K562 (cell line): ENCODE measurements around the gene KCNAB1. TPM values are rescaled to one million over a fixed set of nuclear protein-coding genes. Genes with fewer than 3 reads are reported as not detected.
A peak's percentile ranks its signal among the peaks of the same experiment; 100 is the strongest.

Experiments
- ATAC-seq: fragments of 200-7000 bp; cut with Tn5 transposase; 3 replicates; pipeline ENCODE4 v1.9.1; 2020; ENCODE audit warnings: moderate library complexity
- BruUV-seq: library from RNA; stranded (reverse); fragments of 400-500 nt; replicated peaks from 2 replicates; lab custom pipeline; 2021; lab: Mats Ljungman, UMichigan
- CTCF ChIA-PET: fragments of 300-600 bp; formaldehyde crosslinking; extraction: SDS; loops from one replicate; lab custom pipeline; 2021; ENCODE audit warnings: low intra/inter-chr PET ratio; lab: Yijun Ruan, JAX
- POLR2A ChIA-PET: fragments of 300-600, 350-650 bp; sonication (Branson Sonifier 250); formaldehyde crosslinking; extraction: SDS; loops from one replicate; lab custom pipeline; 2021; ENCODE audit warnings: antibody characterized with exemption, inconsistent platforms; lab: Yijun Ruan, JAX
- DNase-seq, 4 experiments: peaks; one replicate each; pipeline versions ENCODE4 v3.0.0 to v3.0.0-alpha.2; 2011 to 2018; ENCODE audit warnings: low spot score in 3 of 4, mixed read lengths in 3 of 4; ENCODE audit errors: extremely low read depth in 1 of 4
- FAIRE-seq: peaks from 2 replicates; lab custom pipeline; 2011; peaks lifted over from hg19 to GRCh38; lab: Jason Lieb, UNC
- H2AFZ ChIP-seq: 2 replicates; pipeline ENCODE4 v1.6.0; 2011; ENCODE audit warnings: low read depth, low read length, control low read depth, inconsistent platforms
- H3K27ac ChIP-seq: fragments of 200-600 bp; 3 replicates; pipeline ENCODE4 v1.8.0; 2011; ENCODE audit warnings: low read depth, mild to moderate bottlenecking, control low read depth, inconsistent platforms, low read length, moderate library complexity, mixed read lengths; ENCODE audit errors: extremely low read depth
- H3K27me3 ChIP-seq, 2 experiments: fragments of 300-600 bp in 1 of 2; 2 replicates in 1 of 2; 3 replicates in 1 of 2; pipeline versions ENCODE4 v1.6.0 to v1.8.0; 2011; ENCODE audit warnings: inconsistent platforms in 2 of 2, low read length in 2 of 2, mild to moderate bottlenecking in 1 of 2, mixed read lengths in 1 of 2, moderate library complexity in 1 of 2; ENCODE audit not compliant: control insufficient read depth in 2 of 2, insufficient read depth in 2 of 2
- H3K36me3 ChIP-seq: fragments of 300-600 bp; 3 replicates; pipeline ENCODE4 v1.8.0; 2011; ENCODE audit warnings: mild to moderate bottlenecking, low read length, inconsistent platforms; ENCODE audit not compliant: control insufficient read depth, insufficient read depth
- H3K4me1 ChIP-seq, 2 experiments: fragments of 200-600 bp in 1 of 2; replicated peaks in 1 of 2; 2 replicates in 1 of 2; 3 replicates in 1 of 2; pipeline versions ENCODE4 v1.5.1 to v1.8.0; 2011; ENCODE audit warnings: inconsistent platforms in 2 of 2, low read length in 2 of 2, mild to moderate bottlenecking in 1 of 2, mixed read lengths in 1 of 2, moderate library complexity in 1 of 2; ENCODE audit not compliant: control insufficient read depth in 2 of 2, insufficient read depth in 2 of 2
- H3K4me2 ChIP-seq: 2 replicates; pipeline ENCODE4 v1.6.1; 2011; ENCODE audit warnings: low read length, control low read depth, inconsistent platforms, mixed read lengths; ENCODE audit not compliant: insufficient read depth
- H3K4me3 ChIP-seq: fragments of 200-600 bp; sonication (generic), shearing (Covaris generic); 2 replicates; pipeline ENCODE4 v1.5.1; 2016; ENCODE audit warnings: control low read depth, inconsistent platforms
- H3K79me2 ChIP-seq: fragments of 200-600 bp; 3 replicates; pipeline ENCODE4 v1.8.0; 2011; ENCODE audit warnings: low read length, inconsistent platforms; ENCODE audit not compliant: control insufficient read depth, insufficient read depth
- H3K9ac ChIP-seq, 2 experiments: 2 replicates each; pipeline versions ENCODE4 v1.6.0 to v1.6.1; 2011; ENCODE audit warnings: low read depth in 2 of 2, low read length in 2 of 2, control low read depth in 1 of 2, inconsistent platforms in 1 of 2, mild to moderate bottlenecking in 1 of 2, mixed read lengths in 1 of 2; ENCODE audit not compliant: insufficient read depth in 1 of 2
- H3K9me1 ChIP-seq: one replicate; pipeline ENCODE4 v1.6.0; 2011; ENCODE audit warnings: inconsistent platforms, mild to moderate bottlenecking, low read length, moderate library complexity; ENCODE audit not compliant: control insufficient read depth, insufficient read depth
- H3K9me3 ChIP-seq: replicated peaks from 2 replicates; pipeline ENCODE4 v1.5.1; 2011; ENCODE audit warnings: low read depth, low read length, inconsistent platforms; ENCODE audit not compliant: control insufficient read depth, insufficient read depth
- H4K20me1 ChIP-seq: replicated peaks from 2 replicates; pipeline ENCODE4 v1.6.1; 2011; ENCODE audit warnings: low read length, inconsistent platforms, mixed read lengths; ENCODE audit not compliant: control insufficient read depth, insufficient read depth
- ARNT ChIP-seq, 2 experiments: fragments of 450-650 bp; IDR thresholded peaks; 2 replicates each; pipeline ENCODE4 v1.6.1; 2016; ENCODE audit warnings: mild to moderate bottlenecking in 1 of 2
- CBFA2T2 ChIP-seq: fragments of 450-650 bp; conservative IDR thresholded peaks from 2 replicates; pipeline ENCODE4 v1.6.1; 2017; ENCODE audit warnings: mild to moderate bottlenecking
- CBX2 ChIP-seq: fragments of 200-600 bp; sonication (generic); IDR thresholded peaks from one replicate; pipeline ENCODE4 v1.6.1; 2012; ENCODE audit warnings: mild to moderate bottlenecking, low read length, inconsistent platforms; ENCODE audit not compliant: insufficient read depth, poor library complexity, severe bottlenecking
- CBX3 ChIP-seq, 2 experiments: IDR thresholded peaks; 1 replicate in 1 of 2; 2 replicates in 1 of 2; pipeline ENCODE4 v1.6.1; 2012; ENCODE audit warnings: inconsistent platforms in 2 of 2, low read length in 2 of 2, borderline replicate concordance in 1 of 2, control low read depth in 1 of 2
- EP400 ChIP-seq: fragments of 450-650 bp; IDR thresholded peaks from 2 replicates; pipeline ENCODE4 v1.6.1; 2017; ENCODE audit warnings: antibody characterized with exemption, mild to moderate bottlenecking, moderate library complexity
- HNRNPL ChIP-seq: fragments of 200-400 bp; formaldehyde crosslinking; IDR thresholded peaks from 2 replicates; pipeline ENCODE4 v1.6.1; 2017; ENCODE audit warnings: low read depth, mild to moderate bottlenecking, low read length
- JUN ChIP-seq, 2 experiments: sonication (generic) in 1 of 2; formaldehyde crosslinking in 1 of 2; IDR thresholded peaks; 2 replicates each; pipeline versions ENCODE4 v1.6.1 to v1.8.0; 2012 to 2022; ENCODE audit warnings: borderline replicate concordance in 2 of 2, mild to moderate bottlenecking in 2 of 2, improper control_type of control experiment in 1 of 2, low read depth in 1 of 2, low read length in 1 of 2, missing genetic modification reagents in 1 of 2
- KDM1A ChIP-seq, 2 experiments: fragments of 450-650 bp; IDR thresholded peaks; 2 replicates each; pipeline ENCODE4 v1.6.1; 2016; ENCODE audit warnings: mild to moderate bottlenecking in 2 of 2
- MEIS2 ChIP-seq: fragments of 450-650 bp; IDR thresholded peaks from 2 replicates; pipeline ENCODE4 v1.6.1; 2014; ENCODE audit warnings: mild to moderate bottlenecking; ENCODE audit not compliant: partially characterized antibody
- NFRKB ChIP-seq: fragments of 450-650 bp; IDR thresholded peaks from 2 replicates; pipeline ENCODE4 v1.6.1; 2016; ENCODE audit warnings: low read depth
- SMARCE1 ChIP-seq: fragments of 450-650 bp; IDR thresholded peaks from 2 replicates; pipeline ENCODE4 v1.7.1; 2016; ENCODE audit warnings: mild to moderate bottlenecking
- SOX6 ChIP-seq: fragments of 450-650 bp; IDR thresholded peaks from 2 replicates; pipeline ENCODE4 v1.6.1; 2014; ENCODE audit warnings: mild to moderate bottlenecking
- SRSF9 ChIP-seq: fragments of 200-400 bp; formaldehyde crosslinking; IDR thresholded peaks from 2 replicates; pipeline ENCODE4 v1.6.1; 2017; ENCODE audit warnings: low read depth, low read length, borderline replicate concordance
- TBP ChIP-seq: optimal IDR thresholded peaks from 2 replicates; pipeline ENCODE3; 2011; ENCODE audit warnings: low read depth, low read length, improper control_type of control experiment
- U2AF1 ChIP-seq: fragments of 200-400 bp; formaldehyde crosslinking; optimal IDR thresholded peaks from 2 replicates; pipeline ENCODE3; 2017; ENCODE audit warnings: mild to moderate bottlenecking, low read depth, low read length, moderate library complexity
- XRCC4 ChIP-seq: IDR thresholded peaks from one replicate; pipeline ENCODE4 v1.6.1; 2011; ENCODE audit not compliant: insufficient read depth, insufficient read length; ENCODE audit errors: extremely low read depth
- ZNF24 ChIP-seq: fragments of 450-650 bp; IDR thresholded peaks from 2 replicates; pipeline ENCODE4 v1.6.1; 2016
- ZNF41 ChIP-seq: fragments of 250-450 bp; sonication (Bioruptor Pico); conservative IDR thresholded peaks from 2 replicates; pipeline ENCODE4 v1.4.0; 2020; ENCODE audit warnings: mild to moderate bottlenecking
- ZNF57 ChIP-seq: fragments of 450-650 bp; formaldehyde crosslinking; IDR thresholded peaks from 2 replicates; pipeline ENCODE4 v1.4.0; 2020; ENCODE audit warnings: mild to moderate bottlenecking, moderate library complexity
- WGBS: fragments of 100-300 bp; shearing (Covaris generic); methylation state at CpG from one replicate; pipeline ENCODE4 v1.1.6; 2016; ENCODE audit warnings: low coverage, mixed read lengths; ENCODE audit not compliant: insufficient coverage; ENCODE audit errors: missing lambda C conversion rate; 5-methylcytosine and 5-hydroxymethylcytosine counted together
- in situ Hi-C: fragments of 300-500 bp; cut with MboI; formaldehyde crosslinking; loops from 4 replicates; pipeline ENCODE4 v1.15.0; 2018; ENCODE audit warnings: inconsistent platforms, mixed read lengths
- intact Hi-C: fragments of 100-400 bp; cut with micrococcal nuclease; formaldehyde crosslinking; loops from 2 replicates; pipeline ENCODE4 v1.14.2; 2022
- polyA plus RNA-seq, 8 experiments: library from polyadenylated mRNA; depleted of rRNA in 4 of 8; stranded (reverse) in 5 of 8; unstranded in 3 of 8; fragments of >200 nt; fragmentation: Nextera tagmentation in 2 of 8; fragmentation: Illumina TruSeq in 1 of 8; extraction: Ambion mirVana in 2 of 8; extraction: Trizol in 1 of 8; gene quantifications; 2 replicates each; pipeline versions ENCODE4 v1.2.1 to v1.2.3, GENCODE V29; 2011 to 2014; ENCODE audit warnings: inconsistent platforms in 1 of 8, missing spikeins in 1 of 8
- total RNA-seq, 7 experiments: library from RNA; depleted of rRNA in 6 of 7; stranded (reverse); fragments of >200 nt in 6 of 7; fragmentation: Illumina TruSeq in 2 of 7; extraction: Trizol in 2 of 7; gene quantifications; 2 replicates each; pipeline versions ENCODE4 v1.2.1 to v1.2.3, GENCODE V29; 2011 to 2021; ENCODE audit warnings: low replicate concordance in 1 of 7
- TF ChIP-seq, protein P1 (sequence below), 2 experiments: fragments of 450-650 bp; conservative IDR thresholded peaks; 2 replicates each; pipeline ENCODE4 v1.6.1; 2017; ENCODE audit warnings: mild to moderate bottlenecking in 2 of 2, moderate library complexity in 2 of 2
- TF ChIP-seq, protein P2 (sequence below): fragments of 250-450 bp; sonication (Bioruptor Pico); IDR thresholded peaks from 2 replicates; pipeline ENCODE4 v1.6.1; 2021; ENCODE audit warnings: mild to moderate bottlenecking

The KCNAB1 gene
- total and polyA plus RNA-seq, 9 of the 15 experiments (the other 6 are each of a cell fraction or from before 2014, with no cell fraction given), result 0.14 to 1.2 (median 0.51) TPM

DNA sequence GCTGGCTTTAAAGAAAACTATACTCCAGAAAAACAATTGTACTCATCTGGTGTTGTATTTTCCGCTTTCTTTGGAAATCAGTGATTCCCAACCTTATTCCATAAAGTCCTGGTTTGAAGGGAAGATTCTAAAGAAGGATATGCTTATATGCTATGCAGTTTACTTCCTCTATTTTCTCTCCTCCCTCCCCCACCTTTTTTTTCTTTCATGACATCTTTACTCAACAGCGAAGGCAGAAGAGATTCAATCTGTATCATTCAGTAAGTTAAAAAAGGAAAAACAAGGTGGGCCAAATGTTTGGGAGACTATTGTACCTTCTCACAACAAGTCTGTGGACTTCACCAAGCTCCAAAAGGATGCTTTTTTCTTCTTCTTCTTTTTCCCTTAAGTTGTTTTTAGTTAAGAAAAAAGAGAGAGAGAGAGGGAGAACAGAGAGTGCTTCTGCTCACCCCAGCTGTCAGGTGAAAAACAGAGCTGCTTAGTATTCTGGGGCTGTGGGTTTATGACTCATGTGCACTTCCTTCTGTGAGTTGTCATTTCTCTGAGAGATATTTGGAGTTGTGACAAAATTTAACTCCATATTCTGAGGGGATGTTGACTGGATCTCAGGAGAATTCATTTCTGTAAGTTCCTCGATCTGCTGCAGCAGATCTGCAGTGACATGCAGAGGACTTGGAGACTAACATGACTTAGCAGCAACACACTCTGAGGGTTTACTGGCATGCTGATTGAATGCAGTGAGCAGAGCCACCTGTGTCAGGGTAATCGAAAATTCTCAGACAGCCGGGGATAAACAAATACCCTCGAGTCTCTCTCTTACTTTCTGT, 363.8 kb downstream of the KCNAB1 start:
- WGBS, result 8% methylated on average over 6 of the region's 6 CpGs
- peak overlapping the region; percentile 69 for H3K4me2 ChIP-seq
- H2AFZ ChIP-seq, result peak overlapping the region; percentile 81
- no peaks in the 10 kb centered on the region for H3K9me1 ChIP-seq
- H4K20me1 ChIP-seq, result no peaks in the 10 kb centered on the region
- peak overlapping the region; percentile 39 to 53; a peak in 3 of 4 replicates for H3K9ac ChIP-seq
- 0 out of 2 replicates have a peak overlapping the region, but pooled peaks have one; percentile 5 for H3K4me3 ChIP-seq
- intact Hi-C loops (no loop called here), in situ Hi-C loops (no loop called here)
- H3K36me3 ChIP-seq, result no peaks in the 10 kb centered on the region
- DNase-seq (peak in 2 of 4 experiments; percentile 39 to 53), ATAC-seq (peak; percentile 85), FAIRE-seq (peak; percentile 92)
- H3K79me2 ChIP-seq, result no peaks in the 10 kb centered on the region
- ChIA-PET CTCF (interaction anchor here (0.6 kb wide), 2 partner anchors 26 to 488 kb away, joined by 3 read pairs; no protein-coding TSS in a partner anchor), POLR2A (interaction anchor here (0.6 to 2.3 kb wide), 4 partner anchors 8 to 103 kb away, joined by 3 to 13 read pairs (median 6); no protein-coding TSS in a partner anchor)
- no peaks in the 10 kb centered on the region for H3K9me3 ChIP-seq
- no peaks in the 10 kb centered on the region for H3K27me3 ChIP-seq
- peaks cover 0 to 38% of the 10 kb centered on the region in 2 experiments; a peak in 3 of 5 replicates for H3K4me1 ChIP-seq
- no TSS peak for BruUV-seq
- H3K27ac ChIP-seq, result peak overlapping the region; percentile 80
- TF ChIP-seq SOX6, result no peak
- TF ChIP-seq, protein P1, sequence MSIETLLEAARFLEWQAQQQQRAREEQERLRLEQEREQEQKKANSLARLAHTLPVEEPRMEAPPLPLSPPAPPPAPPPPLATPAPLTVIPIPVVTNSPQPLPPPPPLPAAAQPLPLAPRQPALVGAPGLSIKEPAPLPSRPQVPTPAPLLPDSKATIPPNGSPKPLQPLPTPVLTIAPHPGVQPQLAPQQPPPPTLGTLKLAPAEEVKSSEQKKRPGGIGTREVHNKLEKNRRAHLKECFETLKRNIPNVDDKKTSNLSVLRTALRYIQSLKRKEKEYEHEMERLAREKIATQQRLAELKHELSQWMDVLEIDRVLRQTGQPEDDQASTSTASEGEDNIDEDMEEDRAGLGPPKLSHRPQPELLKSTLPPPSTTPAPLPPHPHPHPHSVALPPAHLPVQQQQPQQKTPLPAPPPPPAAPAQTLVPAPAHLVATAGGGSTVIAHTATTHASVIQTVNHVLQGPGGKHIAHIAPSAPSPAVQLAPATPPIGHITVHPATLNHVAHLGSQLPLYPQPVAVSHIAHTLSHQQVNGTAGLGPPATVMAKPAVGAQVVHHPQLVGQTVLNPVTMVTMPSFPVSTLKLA (conservative IDR thresholded peaks at IDR 0.05), result peak in 1 of 2 experiments; percentile 43; a peak in 2 of 4 replicates
- TF ChIP-seq SRSF9, result no peak
- TF ChIP-seq TBP, result peak; percentile 39
- no peak for TF ChIP-seq XRCC4
- peak; percentile 31; the same call in 1 of the 2 replicates for TF ChIP-seq NFRKB
- peak; percentile 61; the same call in 1 of the 2 replicates for TF ChIP-seq JUN (IDR thresholded peaks at IDR 0.05; ENCODE audit: borderline replicate concordance, low read depth, low read length)
- TF ChIP-seq JUN (CRISPR knock-in tag; IDR thresholded peaks at IDR 0.05; ENCODE audit: borderline replicate concordance), result no peak
- TF ChIP-seq U2AF1, result no peak
- TF ChIP-seq ZNF24, result no peak
- TF ChIP-seq CBFA2T2, result 0 out of 2 replicates have a peak, but pooled peaks have one; percentile 13
- TF ChIP-seq EP400, result no peak
- peak in 1 of 2 experiments; percentile 18; a peak in 1 of 4 replicates for TF ChIP-seq ARNT (IDR thresholded peaks at IDR 0.05)
- no peak for TF ChIP-seq ZNF41 (CRISPR knock-in tag)
- TF ChIP-seq CBX2, result no peak
- TF ChIP-seq ZNF57 (CRISPR knock-in tag), result no peak
- 0 out of 3 replicates have a peak, but pooled peaks of 1 of the 2 experiments have one; percentile 30 for TF ChIP-seq CBX3 (IDR thresholded peaks at IDR 0.05; ENCODE audit: borderline replicate concordance in 1 of 2, low read length in 2 of 2)
- TF ChIP-seq HNRNPL, result no peak
- peak; percentile 33 to 38; a peak in 1 of 4 replicates for TF ChIP-seq KDM1A (IDR thresholded peaks at IDR 0.05)
- TF ChIP-seq MEIS2, result peak; percentile 45
- TF ChIP-seq, protein P2, sequence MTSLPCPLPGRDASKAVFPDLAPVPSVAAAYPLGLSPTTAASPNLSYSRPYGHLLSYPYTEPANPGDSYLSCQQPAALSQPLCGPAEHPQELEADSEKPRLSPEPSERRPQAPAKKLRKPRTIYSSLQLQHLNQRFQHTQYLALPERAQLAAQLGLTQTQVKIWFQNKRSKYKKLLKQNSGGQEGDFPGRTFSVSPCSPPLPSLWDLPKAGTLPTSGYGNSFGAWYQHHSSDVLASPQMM (CRISPR knock-in tag), result no peak
- peak; percentile 79 for TF ChIP-seq SMARCE1
